COLO829 (cell line): ENCODE results near the gene NAXE.
"Not testable (repeated sequence)": the region's sequence is repeated elsewhere in the genome, so short reads cannot be mapped to it uniquely, and the experiment has no call there.

Source experiments
- DNase-seq: peaks from one replicate; pipeline ENCODE4 v3.0.0; 2012; ENCODE audit warnings: low spot score

The NAXE gene

DNA sequence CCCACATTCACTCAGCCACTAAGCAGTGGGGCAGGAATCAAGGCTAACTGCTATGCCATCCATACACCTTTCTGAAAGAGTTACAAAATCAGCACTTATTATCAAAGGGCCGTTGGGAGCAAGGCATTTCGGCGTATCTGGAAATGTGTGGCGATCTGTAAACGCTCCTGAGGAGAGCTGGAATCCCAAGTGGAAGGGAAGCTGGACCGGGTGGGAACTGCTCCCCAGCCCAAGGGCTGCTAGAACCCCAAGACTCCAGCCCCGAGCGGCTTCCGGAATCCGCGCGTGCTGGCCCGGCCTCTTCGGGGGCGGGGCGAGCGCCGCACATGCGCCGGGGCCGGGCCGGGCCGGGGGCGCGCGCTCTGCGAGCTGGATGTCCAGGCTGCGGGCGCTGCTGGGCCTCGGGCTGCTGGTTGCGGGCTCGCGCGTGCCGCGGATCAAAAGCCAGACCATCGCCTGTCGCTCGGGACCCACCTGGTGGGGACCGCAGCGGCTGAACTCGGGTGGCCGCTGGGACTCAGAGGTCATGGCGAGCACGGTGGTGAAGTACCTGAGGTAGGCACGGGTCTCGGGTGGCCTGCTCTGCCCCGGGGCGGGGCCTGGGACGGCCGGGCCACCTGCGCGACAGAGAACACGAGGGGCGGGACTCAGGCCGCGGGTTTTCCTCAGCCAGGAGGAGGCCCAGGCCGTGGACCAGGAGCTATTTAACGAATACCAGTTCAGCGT, at the start of gene NAXE:
TSS of gene NAXE (plus strand) at position 345 of the 726 bp plus-strand sequence. CDS start at position 374, 29 bp downstream.
- peak; percentile 72 for DNase-seq

DNA sequence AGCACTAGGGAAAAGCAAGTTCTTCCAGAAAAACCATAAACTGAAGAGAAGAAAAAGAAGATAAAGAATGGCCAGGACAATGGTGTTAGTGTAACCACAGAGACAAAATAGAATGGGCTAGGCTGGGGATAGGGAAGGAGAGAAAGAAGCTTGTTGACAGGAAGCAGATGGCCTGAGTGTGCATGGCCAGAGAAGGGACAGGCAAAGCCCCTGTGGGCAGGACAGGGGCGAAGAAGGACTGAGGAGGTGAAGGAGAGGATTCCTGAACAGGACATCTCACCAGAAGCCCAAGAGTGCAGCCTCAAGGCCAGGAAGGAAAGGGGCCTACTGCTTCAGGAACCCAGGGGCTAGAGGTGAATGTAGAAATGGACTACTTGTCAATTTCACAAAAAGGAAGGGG, 48.5 kb upstream of the NAXE start:
- no peak for DNase-seq

DNA sequence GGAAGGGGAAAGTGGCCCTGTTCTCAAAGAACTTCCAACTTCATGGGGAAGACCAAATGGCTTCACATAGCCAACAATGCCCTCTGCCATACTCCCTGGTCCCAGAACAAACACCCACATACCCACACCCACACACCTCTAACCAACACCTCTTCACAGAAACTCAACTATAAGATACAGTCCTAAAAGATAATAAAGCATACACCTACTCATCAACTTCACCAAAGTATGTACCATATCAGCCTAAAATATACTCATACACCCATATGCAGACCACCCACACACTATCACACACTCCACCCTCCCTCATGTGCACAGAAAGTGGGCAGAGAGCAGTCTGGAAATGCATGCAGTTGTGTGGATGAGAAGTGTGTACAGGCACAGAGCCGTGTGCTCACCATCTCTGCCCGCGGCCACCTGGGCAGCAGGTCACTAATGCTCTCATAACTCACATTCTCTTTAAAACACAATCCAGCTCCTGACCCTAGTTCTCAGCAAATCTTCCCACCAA, 46.9 kb upstream of the NAXE start:
- no peak for DNase-seq

DNA sequence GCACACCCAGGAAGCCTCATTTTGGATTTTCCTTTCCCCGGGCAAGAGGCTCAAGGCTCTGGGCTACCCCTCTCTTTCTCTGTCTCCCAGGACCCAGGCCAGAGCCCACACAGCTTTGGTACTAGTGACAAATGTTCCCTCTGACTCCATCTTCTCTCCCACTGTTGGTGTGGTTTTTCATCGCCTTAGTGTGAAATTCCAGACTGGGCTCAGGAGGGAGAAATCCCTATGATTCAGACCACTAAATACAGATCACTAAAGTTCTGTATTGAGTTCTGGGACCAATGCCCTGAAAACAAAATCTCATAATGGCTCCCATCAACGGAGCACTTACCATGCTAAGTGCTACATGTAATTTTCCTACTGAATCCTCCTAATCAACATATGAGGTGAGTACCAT, 45.3 kb upstream of the NAXE start:
- DNase-seq: no peak

DNA sequence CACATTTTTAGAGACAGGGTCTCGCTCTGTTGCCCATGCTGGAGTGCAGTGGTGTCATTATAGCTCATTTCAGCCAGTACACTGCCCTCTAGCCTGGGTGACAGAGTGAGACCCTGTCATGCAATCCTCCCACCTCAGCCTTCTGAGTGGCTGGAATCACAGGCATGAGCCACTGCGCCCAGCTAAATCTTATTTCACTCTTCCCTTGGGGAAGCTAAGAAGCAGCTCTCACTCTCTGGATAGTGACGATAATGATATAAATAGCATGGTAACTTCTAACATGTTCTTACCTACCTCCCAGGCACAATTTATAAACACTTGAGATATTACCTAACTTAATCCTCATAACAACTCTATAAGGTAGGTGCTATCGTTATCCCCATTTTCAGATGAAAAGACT, 44.1 kb upstream of the NAXE start:
- no peak for DNase-seq

DNA sequence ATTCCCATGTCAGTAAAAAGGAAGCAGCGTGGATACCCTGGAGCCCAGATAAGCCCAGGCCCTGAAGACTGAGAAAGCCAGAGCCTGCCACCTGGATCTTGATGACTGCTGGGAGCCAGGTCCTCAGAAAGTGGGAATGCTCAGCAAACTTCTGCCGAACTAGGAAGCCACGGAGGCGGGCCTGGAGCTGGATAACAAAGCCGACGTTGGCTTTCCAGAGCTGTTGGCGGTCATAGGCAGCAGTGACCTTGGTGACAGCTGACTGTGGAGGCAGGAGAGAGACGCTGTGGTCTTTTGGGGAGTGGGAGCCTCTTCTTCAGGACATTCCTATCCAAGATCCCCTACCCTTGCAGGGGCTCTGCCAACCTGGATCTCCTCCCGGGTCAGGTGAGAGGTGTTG, 43.6 kb upstream of the NAXE start:
- DNase-seq: no peak

DNA sequence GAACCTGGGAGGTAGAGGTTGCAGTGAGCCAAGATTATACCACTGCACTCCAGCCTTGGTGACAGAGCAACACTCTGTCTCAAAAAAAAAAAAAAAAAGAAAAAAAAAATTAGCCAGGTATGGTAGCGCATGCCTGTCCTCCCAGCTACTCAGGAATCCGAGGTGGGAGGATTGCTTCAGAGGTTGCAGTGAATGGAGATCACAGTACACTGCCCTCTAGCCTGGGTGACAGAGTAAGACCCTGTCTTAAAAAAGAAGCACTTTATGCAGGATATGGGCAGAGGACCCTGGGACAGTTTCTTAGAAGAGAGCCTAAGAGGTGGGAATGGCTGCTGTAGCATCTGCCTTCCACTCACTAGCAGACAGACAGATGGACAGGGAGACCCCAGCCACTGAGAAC, 42.2 kb upstream of the NAXE start:
- DNase-seq: no peak

DNA sequence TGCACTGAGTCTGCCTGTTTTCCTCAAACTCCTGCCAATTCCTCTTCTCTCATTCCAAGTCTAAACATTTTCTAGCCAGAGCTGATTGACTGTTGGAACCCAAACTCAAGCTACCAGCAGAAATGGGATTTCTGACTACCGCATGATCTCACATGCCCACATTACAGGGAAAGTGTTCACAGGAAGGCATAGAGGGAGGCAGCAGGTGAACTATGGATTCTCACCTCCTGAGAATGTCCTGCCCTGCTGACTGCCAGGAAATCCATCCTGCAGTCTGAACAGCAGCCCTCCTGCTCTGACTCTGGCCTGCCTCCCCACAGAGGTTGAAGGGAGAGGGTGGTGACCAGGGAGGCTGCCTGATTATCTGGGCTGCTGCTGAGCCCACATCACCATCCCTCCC, 41.7 kb upstream of the NAXE start:
- DNase-seq: no peak

DNA sequence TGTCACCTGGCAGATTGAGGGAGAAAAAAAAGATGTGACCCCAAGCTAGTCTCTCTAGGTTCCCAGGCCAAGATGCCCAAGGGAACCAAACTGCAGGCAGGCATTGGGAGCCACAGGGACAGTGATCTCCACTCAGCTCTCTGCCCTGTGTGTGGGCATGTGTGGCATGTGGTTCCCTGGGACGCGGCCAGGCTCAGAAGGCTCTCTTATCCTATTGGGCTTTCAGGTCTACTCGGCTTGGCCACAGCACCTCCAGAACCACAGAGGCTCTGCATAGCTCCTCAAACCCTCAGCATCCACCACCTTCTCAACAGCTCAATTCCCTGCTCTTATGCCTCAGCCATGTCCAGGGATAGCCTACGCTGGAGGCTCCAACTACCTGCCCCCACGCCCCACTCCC, 41.2 kb upstream of the NAXE start:
- no peak for DNase-seq

DNA sequence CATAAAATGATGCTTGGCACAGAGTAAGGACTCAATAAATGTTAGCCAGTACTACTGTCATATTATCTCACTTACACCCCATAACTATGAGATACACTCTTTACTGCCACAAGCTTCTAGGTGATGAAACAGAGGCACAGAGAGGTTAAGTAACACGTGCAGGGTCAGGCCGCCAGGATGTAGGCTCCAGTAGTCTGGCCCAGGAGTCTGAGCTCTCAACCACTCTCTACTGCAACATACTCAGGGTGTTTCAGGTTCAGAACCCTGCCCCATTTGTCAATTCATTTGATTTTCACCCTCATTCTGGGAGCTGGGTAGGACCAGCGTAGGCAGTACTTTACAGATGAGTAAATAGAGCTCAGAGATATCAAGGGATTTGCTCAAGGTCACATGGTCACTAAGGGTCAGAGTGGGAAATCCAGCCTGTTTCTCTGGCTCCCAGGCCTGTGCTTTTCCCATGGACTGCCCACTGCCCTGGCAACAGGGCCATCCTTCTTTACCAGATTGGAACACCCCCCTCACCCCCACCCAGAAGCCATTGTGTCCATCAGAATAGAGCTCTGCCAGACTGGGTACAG, 40.4 kb upstream of the NAXE start:
- DNase-seq: no peak

DNA sequence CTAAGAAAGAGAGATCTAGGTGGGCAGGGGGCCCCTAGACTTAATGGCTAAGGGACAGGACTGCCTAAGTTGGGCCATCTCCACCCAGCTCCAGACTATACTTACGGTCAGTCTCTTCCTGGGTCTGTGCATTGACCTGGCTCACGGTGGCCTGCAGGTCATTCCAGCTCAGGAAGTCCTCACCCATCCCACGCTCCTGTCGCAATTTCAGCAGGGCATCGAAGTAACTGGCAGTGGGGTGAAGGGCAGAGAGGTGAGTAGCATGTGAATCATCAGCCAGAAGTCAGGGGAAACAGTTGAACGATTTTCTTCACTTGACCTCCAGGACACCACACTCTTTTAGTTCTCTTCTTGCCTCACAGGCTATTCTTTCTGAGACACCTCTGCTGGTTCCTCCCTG, 39.7 kb upstream of the NAXE start:
- peak; percentile 81 for DNase-seq

DNA sequence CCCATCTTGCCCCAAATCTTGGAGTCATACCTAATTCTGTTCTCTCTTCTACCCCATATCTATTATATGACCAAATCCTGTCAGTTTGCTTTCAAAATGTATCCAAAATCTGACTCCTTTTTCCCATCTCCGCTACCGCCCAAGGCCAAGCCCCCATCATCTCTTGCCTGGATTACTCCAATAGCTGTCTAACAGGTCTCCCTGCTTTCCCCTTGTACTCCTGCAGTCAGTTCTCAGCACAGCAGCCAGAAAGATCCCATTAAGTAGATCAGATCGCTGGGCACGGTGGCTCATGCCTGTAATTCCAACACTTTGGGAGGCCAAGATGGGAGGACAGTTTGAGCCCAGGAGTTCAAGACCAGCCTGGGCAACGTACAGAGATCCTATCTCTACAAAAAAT, 39.1 kb upstream of the NAXE start:
- no peak for DNase-seq

DNA sequence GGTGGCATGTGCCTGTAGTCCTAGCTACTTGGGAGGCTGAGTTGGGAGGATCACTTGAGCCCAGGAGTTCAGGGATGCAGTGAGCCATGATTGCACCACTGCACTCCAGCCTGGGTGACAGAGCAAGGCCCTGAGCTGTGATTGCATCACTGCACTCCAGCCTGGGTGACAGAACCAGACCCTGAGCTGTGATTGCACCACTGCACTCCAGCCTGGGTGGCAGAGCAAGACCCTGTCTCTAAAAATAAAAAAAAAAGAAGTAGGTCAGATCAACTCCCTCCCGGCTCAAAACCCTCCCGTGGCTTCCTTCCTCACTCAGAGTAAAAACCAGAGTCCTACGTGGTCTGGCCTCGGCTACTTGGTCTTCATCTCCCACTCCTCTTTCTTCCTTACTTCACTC, 38.6 kb upstream of the NAXE start:
- not testable (repeated sequence) for DNase-seq

DNA sequence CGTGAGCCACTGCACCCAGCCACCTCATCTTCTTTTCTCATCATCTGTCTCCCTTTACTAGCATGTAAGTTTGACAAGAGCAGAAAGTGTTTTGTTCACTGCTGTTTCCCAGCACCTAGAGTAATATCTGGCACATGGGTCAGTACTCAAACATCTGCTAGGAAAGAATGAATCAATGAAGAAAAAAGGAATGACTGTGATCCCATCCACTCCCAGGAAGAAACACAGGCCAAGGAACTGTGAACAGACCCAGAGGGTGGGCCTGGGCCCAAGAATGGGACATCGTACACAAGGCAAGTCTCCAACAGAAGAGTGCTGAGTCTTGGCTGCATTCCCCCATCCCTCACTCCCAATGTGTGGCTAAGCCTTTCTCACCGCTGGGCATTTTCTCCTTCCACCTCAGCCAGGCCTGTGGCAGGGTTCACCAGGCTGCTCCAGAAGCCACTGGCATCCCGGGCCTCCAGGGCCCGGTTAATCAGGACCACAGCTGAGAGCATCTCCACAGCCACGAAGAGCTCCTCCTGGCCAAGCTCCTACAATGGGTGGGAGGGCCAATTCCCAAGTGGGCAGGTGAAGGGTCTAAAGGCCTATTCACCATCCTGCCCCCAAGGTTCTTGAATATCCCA, 37.6 kb upstream of the NAXE start:
- no peak for DNase-seq

DNA sequence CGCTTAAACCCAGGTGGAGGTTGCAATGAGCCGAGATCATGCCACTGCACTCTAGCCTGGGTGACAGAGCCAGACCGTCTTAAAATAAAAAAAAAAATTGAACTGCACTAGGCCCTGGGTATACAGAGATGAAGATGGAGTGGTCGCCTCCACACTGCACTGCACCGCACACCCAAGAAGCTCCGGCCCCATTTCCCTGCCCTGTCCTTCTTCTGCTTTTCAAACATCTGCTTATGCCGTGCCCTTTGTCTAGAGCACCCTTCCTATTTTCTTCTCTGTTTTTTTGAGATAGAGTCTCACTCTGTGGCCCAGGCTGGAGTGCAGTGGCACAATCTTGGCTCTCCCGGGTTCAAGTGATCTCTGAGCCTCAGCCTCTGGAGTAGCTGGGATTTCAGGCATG, 36.6 kb upstream of the NAXE start:
- DNase-seq: no peak

DNA sequence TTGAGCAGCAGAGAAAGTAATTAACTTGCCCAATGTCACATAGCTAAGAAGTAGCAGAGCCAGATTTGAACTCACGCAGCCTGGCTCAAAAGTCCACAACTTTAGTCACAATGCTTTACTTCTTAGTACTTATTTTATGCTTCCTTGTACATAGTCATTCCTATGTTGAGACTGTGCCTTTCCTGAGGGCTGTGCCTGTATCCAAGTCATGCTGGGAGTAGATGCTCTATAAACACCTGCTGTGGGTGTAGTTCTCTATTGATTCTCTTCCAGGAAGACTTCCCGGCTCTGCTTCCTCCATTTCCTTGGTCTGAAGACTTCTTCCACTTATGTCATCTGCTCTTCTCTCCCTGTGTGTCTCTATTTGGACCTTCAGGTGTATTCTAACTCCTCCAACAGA, 35.9 kb upstream of the NAXE start:
- DNase-seq: no peak

DNA sequence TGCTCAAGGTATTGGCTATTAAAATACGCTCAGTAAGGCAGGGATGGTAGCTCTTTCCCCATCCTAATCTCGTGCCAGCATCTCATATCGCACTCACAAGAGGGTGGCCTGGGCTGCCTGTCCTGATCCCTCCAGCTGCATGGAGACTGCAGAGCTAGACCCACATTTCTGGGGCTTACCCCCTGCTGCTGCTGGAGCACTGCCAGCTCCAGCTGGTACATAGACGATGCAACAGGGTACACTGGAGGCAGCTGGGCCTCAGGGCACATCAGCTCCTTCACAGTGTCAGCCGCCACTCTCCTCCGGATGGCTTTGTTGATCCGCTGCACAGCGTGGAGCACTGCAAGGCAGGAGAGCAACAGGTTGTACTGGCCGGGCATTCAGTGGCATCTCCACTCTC, 35.2 kb upstream of the NAXE start:
- no peak for DNase-seq

DNA sequence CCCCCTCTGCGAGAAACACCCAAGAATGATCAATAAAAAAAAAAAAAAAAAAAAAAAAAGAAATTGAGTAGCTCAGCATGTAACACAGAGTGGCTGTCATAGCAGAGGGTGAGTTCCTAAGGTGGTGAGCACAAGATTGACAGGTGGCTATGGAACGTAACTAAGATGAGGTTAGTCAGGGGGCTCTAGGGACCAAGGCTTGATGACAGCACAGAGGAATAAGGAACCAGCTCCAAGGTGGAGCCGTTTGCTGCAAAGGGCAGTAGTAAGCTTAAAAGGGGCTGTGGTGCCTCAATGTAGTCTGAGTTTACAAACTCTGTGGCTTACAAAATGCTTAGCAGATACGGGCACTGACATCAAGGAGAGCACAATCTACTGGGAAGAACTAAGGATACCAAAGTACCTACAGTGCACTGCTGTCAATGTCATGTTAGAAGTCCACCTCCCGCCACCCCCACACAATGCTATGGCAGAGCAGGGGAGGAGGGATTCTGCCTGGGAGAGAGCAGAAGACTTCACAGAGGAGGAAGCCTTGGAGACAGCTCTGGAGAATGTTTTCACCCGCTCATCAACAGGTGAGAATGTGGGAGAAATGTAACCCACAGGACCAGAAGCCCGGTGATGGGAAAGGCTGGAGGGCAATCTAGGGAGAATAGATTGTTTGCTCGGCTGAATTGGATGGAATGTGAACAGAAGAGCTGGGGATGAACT, 32.3 kb upstream of the NAXE start:
- no peak for DNase-seq

DNA sequence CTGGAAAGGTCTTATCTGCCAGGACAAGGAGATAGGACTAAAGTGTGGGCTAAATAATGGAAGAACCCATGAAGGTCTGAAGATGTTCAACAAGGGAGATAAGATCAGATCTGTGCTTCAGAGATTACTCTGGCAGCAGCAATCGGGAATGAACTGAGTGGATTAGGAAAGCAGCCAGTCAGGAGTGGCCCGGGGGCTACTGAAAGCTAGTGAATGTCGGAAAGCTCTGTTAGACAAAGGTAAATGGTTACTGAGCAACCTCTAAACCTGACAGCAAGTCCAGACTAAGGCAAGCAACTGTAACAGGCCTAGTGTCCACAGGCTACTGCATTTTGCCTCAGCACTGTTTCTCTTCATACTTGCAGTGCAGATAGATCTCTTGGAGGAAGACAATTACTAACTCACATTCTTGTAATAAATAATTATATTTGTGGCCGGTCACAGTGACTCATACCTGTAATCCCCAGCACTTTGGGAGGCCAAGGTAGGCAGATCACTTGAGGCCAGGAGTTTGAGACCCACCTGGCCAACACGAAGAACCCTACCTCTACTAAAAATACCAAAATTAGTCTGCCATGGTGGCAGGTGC, 31.7 kb upstream of the NAXE start:
- DNase-seq: no peak

DNA sequence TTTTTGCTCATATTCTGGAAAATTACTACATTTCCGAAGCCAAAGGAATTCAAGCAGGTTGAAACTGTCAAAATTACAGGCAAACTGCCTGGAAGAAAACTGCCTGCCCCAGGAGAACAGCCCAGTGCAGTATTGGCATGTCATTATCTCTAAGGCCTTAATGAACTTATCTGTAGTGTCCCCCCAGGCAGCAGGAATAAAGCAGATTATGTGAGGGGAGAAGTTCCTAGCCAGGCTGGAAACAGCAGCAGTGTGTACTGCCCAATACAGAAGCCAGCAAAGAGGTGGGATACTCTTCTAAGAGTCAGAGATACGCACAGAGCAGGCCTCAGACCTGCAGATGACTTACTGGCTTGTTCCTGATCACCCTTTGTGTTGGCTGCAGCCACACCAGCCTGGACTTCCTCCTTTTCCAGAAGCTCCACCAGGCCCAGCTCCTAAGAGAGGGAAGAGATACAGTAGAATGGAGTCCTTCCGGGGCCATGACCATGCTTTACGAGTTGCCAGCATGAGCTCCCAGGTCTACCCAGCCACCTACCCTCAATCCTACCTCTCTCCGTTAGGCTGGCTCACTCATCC, 30.9 kb upstream of the NAXE start:
- no peak for DNase-seq

DNA sequence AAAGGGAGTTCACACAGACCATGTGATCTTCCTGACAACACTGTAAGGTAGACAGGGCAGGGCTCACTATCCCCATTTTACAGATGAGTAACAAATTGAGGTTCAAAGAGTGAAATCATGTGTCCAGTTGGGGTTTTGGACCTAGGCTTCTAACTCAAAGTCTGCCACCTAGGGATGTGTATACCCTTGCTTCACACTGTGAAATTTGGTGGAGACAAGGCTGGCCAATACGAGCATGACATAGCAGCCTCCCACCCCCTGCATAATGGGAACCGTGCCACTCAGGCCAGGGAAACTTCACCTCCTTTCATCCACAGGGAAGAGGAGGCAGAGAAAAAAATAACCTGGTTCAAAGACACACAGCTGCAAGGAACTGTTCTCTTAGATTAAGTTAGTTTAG, 26.1 kb upstream of the NAXE start:
- DNase-seq: no peak

DNA sequence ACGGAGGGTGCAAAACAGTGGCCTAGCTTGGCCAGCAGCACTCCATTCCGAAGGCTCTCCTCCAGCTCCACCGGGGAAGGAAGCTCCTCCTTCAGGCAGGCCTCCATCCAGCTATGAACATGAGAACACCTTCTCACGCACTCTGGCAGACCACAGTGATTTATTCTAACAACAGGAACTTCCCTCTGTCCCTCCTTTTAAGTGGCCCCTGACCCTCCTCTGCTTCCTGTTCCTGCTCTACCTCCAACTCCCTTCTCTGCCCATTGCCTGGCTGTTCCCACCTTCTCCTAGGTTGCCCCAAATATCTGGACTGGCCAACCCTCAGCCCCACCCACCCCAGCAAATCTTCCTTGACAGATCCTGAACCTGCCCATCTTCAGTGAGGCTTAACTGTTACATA, 25.1 kb upstream of the NAXE start:
- no peak for DNase-seq
